GM12801 (cell line): Measurements from ENCODE around the gene ASCL3.

ENCODE experiments used
- TF ChIP-seq, protein P1 (sequence below): IDR thresholded peaks from one replicate; pipeline ENCODE4 v1.5.1; 2011; ENCODE audit warnings: control low read depth; ENCODE audit not compliant: insufficient read length; ENCODE audit errors: extremely low read depth

Gene ASCL3

DNA sequence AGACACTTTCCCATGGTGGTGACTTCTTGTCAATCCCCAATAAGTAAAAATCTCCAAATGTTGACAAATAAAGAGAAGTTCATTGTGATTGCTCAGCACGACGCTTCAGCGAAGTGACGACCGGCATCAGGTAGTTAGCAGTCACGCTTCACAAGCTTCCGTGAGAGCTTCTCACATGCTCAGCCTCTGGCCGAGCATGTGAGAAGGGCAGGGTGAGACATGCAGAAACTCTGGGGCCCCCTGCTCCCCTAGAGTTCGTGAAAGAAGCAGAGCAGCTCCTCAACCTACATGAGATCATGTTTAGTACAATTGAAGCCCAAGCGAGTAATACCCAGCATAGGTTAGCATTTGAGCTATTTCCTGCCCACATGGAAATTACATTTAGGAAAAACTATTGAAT, 5.7 kb downstream of the ASCL3 start:
- TF ChIP-seq, protein P1, sequence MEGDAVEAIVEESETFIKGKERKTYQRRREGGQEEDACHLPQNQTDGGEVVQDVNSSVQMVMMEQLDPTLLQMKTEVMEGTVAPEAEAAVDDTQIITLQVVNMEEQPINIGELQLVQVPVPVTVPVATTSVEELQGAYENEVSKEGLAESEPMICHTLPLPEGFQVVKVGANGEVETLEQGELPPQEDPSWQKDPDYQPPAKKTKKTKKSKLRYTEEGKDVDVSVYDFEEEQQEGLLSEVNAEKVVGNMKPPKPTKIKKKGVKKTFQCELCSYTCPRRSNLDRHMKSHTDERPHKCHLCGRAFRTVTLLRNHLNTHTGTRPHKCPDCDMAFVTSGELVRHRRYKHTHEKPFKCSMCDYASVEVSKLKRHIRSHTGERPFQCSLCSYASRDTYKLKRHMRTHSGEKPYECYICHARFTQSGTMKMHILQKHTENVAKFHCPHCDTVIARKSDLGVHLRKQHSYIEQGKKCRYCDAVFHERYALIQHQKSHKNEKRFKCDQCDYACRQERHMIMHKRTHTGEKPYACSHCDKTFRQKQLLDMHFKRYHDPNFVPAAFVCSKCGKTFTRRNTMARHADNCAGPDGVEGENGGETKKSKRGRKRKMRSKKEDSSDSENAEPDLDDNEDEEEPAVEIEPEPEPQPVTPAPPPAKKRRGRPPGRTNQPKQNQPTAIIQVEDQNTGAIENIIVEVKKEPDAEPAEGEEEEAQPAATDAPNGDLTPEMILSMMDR, result no peak

DNA sequence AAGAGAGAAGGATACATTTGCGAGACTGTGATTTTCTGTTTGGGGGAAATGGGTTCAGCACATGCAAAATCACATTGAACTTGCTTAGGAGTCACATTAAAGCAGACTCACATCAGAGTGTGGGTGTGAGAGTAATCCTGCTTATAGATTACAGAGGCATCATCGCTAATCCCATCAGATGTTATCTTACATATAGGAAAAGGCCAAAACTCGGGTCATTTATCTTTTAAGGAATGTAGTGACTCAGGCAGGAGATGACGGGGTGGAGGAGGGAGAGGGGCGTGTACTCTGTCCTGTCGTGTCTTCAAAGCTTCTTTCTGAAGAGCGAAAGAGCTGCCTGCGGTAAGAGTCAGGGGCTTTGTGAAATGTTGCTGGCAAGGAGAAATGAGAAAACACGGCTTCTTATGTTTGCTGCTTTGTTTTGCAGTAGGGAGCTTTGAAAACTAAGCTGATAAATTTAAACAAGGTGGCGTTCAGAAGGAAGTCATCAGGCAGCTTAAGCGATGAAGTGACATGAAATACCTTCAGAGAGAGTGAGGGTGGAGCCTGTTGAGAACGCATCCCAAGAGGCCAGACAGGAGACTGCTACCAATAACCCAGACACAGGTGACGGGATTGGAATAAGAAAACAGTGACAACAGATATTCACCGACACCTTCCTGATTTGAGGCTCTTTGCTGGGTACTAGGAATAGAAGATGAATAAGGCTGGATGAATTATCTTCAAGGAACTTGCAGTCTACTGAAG, 7.9 kb downstream of the ASCL3 start:
- TF ChIP-seq, protein P1, result no peak

DNA sequence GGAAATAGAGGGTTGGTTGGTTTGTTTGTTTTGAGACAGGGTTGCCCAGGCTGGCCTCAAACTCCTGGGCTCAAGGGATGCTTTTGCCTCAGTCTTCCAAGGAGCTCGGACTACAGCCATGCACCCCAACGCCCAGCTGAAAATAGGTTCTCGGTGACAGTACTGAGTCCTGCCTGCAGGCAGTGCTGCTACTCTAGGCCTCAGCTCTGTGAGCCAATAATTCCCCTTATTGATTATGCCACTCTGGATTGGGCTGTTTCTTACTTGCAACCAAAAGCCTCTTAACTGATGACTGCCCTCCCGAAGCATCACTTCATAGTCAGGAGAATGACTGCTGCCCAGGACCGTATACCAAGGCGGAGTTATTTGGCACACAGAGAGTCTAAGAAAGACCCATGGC, 8.9 kb downstream of the ASCL3 start:
- TF ChIP-seq, protein P1, result no peak

DNA sequence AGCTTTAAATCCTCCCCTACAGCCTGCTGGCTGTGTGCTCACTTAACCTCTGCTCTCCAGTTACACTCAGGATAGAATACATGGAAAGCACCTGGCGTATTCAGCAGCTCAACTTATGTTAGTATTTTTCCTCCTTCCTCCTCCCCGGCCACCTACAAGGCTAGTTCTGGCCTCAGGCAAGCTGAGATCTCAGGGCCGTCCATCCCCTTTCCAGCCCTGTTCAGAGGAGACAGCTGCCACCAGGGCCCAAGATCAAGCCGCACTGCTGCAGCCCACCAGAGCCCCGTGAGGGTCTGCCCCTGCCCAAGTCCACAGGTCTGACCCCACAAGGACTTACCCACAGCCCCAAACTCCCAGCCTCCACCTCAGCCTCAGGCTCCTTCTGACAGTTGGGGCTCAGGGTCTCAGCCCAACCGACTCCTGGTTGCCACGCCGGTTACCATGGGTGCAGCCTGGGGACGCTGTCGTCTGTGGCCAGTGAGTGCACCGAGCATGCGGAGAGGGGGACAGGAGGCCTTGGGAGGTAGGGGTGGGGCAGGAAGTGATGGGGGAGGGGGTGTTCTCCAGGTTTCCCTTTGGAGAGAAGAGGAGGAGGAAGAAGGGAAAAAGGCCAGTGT, 10.1 kb downstream of the ASCL3 start, which contains the start of gene C11orf16:
C11orf16 (minus strand) TSS at position 384 of the 617 bp plus-strand sequence. CDS start 639 bp downstream, outside the sequence.
- TF ChIP-seq, protein P1, result no peak

DNA sequence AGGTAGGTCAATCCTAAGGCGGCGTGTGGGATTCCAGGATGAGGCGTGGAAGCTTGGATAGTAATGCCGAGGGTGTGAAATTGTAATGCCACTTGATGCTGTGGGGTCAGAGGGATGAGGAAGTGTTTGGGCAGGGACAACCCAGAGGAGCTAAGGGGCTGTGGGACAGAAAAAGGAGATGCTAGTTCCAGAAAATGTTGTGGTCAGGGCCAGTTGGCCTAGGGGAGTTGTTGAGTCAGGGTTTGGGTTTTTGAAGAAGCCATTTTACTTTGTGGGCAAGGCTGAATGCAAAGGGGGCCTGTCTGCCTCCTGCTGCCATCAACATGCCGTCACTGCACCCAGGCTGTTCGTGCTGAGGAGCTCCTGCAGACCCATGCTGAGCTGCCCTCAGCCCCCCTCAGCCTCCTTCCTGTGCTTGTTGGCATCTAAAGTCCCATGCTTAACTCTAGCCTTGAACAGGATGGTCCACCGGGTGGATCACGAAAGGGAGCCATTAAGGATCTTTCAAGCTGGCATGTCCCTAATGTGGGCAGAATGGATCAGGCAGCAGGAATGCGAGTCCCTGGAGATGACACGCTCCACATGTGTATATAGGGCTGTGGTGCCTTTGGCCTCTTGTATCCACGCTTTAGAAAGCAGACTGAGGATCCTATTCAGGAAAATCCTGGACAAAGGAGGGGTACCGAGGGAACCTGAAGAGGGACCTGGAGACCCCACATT, 12.2 kb downstream of the ASCL3 start:
- TF ChIP-seq, protein P1, result no peak

DNA sequence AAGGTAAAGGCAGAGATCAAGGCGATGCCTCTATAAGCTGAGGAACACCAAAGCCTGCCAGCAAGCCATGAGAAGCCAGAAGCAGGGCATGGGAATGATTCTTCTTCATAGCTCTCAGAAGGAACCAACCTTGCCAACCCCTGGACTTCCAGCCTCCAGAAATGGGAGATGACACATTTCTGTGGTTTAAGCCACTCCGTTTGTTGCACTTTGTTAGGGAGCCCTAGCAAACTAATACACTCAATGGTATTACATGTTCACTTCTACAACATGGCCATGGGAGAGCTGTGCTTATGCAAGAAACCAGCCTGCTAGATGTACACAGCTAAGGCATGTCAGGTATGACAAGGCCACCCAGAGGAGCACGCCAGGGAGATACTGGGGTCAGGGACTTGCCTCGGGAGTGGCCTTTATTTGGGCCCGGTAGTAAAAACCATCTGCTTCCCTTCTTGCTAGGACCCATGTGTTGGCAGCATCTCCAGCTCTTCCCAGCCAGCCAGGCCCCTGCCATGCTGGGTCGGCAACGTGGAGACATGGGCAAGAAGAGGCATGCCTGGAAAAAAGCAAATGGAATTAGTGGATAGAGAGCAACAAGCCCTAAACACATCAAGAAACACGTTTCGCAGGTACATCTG, 13.7 kb downstream of the ASCL3 start:
- TF ChIP-seq, protein P1, result no peak

DNA sequence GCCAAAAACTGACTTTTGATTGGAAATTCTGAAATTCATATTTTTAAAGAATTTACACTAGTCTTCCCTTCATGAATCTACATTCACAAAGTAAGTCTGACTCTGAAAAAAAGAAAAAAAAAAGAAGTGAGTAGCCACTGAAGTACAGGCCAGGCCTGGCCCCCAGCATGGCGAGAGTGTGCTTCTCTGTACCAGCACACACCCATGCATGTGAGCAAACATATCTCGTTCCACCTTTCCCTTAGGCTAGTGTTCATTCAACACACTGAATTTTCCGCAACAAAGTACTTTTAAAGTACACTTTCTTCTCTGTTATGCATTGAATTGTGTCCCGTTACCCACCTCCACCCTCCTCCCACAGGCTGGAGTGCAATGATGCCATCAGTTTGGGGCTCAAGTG, 14.6 kb downstream of the ASCL3 start:
- TF ChIP-seq, protein P1, result no peak
